OCI-LY3 (cell line): ENCODE data around the gene TRMT6.

Experiments
- H2AFZ ChIP-seq: fragments of 200-600, 300-600 bp; shearing (Covaris generic); 2 replicates; pipeline ENCODE4 v1.6.0; 2014; ENCODE audit warnings: antibody characterized with exemption, low read depth, low read length
- H3K27ac ChIP-seq: fragments of 200-600, 300-600 bp; sonication (generic); 2 replicates; pipeline ENCODE4 v1.5.1; 2014; ENCODE audit warnings: mild to moderate bottlenecking, low read length, moderate library complexity, mixed read lengths
- H3K27me3 ChIP-seq: fragments of 200-600, 300-600 bp; sonication (generic); 2 replicates; pipeline ENCODE4 v1.6.1; 2014; ENCODE audit warnings: low read depth, low read length, mixed read lengths
- H3K36me3 ChIP-seq: fragments of 200-600, 300-600 bp; sonication (generic); replicated peaks from 2 replicates; pipeline ENCODE3; 2014; ENCODE audit warnings: low read depth, low read length, mixed read lengths
- H3K4me1 ChIP-seq: fragments of 300-600, 200-600 bp; sonication (generic); 2 replicates; pipeline ENCODE4 v1.6.1; 2014; ENCODE audit warnings: low read length, mixed read lengths
- H3K4me2 ChIP-seq: fragments of 200-600, 300-600 bp; sonication (generic); 2 replicates; pipeline ENCODE4 v1.6.1; 2014; ENCODE audit warnings: low read length, mixed read lengths
- H3K4me3 ChIP-seq: fragments of 300-600, 200-600 bp; sonication (generic); 2 replicates; pipeline ENCODE4 v1.5.1; 2014; ENCODE audit warnings: antibody characterized with exemption, mild to moderate bottlenecking, low read length, moderate library complexity
- H3K79me2 ChIP-seq: fragments of 300-600, 200-600 bp; shearing (Covaris generic); 2 replicates; pipeline ENCODE4 v1.6.1; 2014; ENCODE audit warnings: mild to moderate bottlenecking, low read length, mixed read lengths
- H3K9ac ChIP-seq: fragments of 300-600, 200-600 bp; shearing (Covaris generic); 2 replicates; pipeline ENCODE4 v1.6.0; 2014; ENCODE audit warnings: mild to moderate bottlenecking, low read length, moderate library complexity
- H3K9me3 ChIP-seq: fragments of 200-600, 300-600 bp; shearing (Covaris generic); 2 replicates; pipeline ENCODE4 v1.6.1; 2014; ENCODE audit warnings: low read length, mixed read lengths; ENCODE audit not compliant: insufficient read depth
- H4K20me1 ChIP-seq: fragments of 200-600, 300-600 bp; sonication (generic); 2 replicates; pipeline ENCODE4 v1.6.1; 2016; ENCODE audit warnings: low read length, mixed read lengths; ENCODE audit not compliant: insufficient read depth
- CTCF ChIP-seq: fragments of 200-600, 300-600 bp; sonication (generic); IDR thresholded peaks from 2 replicates; pipeline ENCODE4 v1.5.1; 2014; ENCODE audit warnings: antibody characterized with exemption, low read length, low read depth
- EZH2phosphoT487 ChIP-seq: fragments of 200-600 bp; shearing (Covaris generic); IDR thresholded peaks from 2 replicates; pipeline ENCODE4 v1.6.1; 2018; ENCODE audit warnings: antibody characterized with exemption, mixed run types, low read depth

TRMT6 gene

GRCh38 chr20:5979801-5980200 lies 29.5 kb upstream of the TRMT6 start:
- no peak for TF ChIP-seq EZH2phosphoT487
- TF ChIP-seq CTCF, result no peak
- Histone ChIP-seq H3K27me3 (no peaks in the 10 kb centered on the region), H2AFZ (no peak overlapping the region), H3K4me1 (no peaks in the 10 kb centered on the region), H3K9ac (no peak overlapping the region), H3K4me3 (no peak overlapping the region), H3K27ac (no peak overlapping the region), H4K20me1 (no peaks in the 10 kb centered on the region), H3K4me2 (no peak overlapping the region), H3K79me2 (no peaks in the 10 kb centered on the region), H3K36me3 (peaks cover 44% of the 10 kb centered on the region), H3K9me3 (no peaks in the 10 kb centered on the region)

- Histone ChIP-seq H3K27me3 (no peaks in the 10 kb centered on the region), H3K4me2 (no peak overlapping the region), H3K9me3 (no peaks in the 10 kb centered on the region), H3K4me3 (no peak overlapping the region), H2AFZ (no peak overlapping the region), H3K4me1 (no peaks in the 10 kb centered on the region), H3K9ac (no peak overlapping the region), H4K20me1 (no peaks in the 10 kb centered on the region), H3K79me2 (no peaks in the 10 kb centered on the region), H3K27ac (no peak overlapping the region), H3K36me3 (peaks cover 48% of the 10 kb centered on the region)
- TF ChIP-seq EZH2phosphoT487 (no peak), CTCF (no peak)
Measured at GRCh38 chr20:5977975-5978374, 27.6 kb upstream of the TRMT6 start.

- no peaks in the 10 kb centered on the region for H4K20me1 ChIP-seq
- no peaks in the 10 kb centered on the region for H3K9me3 ChIP-seq
- no peak overlapping the region for H2AFZ ChIP-seq
- no peaks in the 10 kb centered on the region for H3K27me3 ChIP-seq
- H3K36me3 ChIP-seq, result peaks cover 47% of the 10 kb centered on the region
- H3K4me3 ChIP-seq, result no peak overlapping the region
- no peak for TF ChIP-seq CTCF
- no peak for TF ChIP-seq EZH2phosphoT487
- H3K27ac ChIP-seq, result no peak overlapping the region
- H3K4me1 ChIP-seq, result no peaks in the 10 kb centered on the region
- no peak overlapping the region for H3K4me2 ChIP-seq
- H3K9ac ChIP-seq, result no peak overlapping the region
- H3K79me2 ChIP-seq, result no peaks in the 10 kb centered on the region
Measured at GRCh38 chr20:5977223-5977622, 26.9 kb upstream of the TRMT6 start.

- Histone ChIP-seq H3K27ac (no peak overlapping the region), H2AFZ (no peak overlapping the region), H4K20me1 (no peaks in the 10 kb centered on the region), H3K9ac (no peak overlapping the region), H3K4me1 (no peaks in the 10 kb centered on the region), H3K4me3 (no peak overlapping the region), H3K79me2 (no peaks in the 10 kb centered on the region), H3K27me3 (no peaks in the 10 kb centered on the region), H3K36me3 (peaks cover 51% of the 10 kb centered on the region), H3K9me3 (no peaks in the 10 kb centered on the region), H3K4me2 (no peak overlapping the region)
- TF ChIP-seq EZH2phosphoT487 (no peak), CTCF (no peak)
Measured at GRCh38 chr20:5975778-5976177, 25.4 kb upstream of the TRMT6 start.
